NCI-H2107 (cell line): ENCODE measurements around the gene SIK3.
"Not testable (repeated sequence)": the region's sequence is repeated elsewhere in the genome, so short reads cannot be mapped to it uniquely, and the experiment has no call there.

ENCODE experiments used
- DNase-seq: peaks from one replicate; lab custom pipeline; 2025; lab: John Stamatoyannopoulos, UW

Gene SIK3

DNA sequence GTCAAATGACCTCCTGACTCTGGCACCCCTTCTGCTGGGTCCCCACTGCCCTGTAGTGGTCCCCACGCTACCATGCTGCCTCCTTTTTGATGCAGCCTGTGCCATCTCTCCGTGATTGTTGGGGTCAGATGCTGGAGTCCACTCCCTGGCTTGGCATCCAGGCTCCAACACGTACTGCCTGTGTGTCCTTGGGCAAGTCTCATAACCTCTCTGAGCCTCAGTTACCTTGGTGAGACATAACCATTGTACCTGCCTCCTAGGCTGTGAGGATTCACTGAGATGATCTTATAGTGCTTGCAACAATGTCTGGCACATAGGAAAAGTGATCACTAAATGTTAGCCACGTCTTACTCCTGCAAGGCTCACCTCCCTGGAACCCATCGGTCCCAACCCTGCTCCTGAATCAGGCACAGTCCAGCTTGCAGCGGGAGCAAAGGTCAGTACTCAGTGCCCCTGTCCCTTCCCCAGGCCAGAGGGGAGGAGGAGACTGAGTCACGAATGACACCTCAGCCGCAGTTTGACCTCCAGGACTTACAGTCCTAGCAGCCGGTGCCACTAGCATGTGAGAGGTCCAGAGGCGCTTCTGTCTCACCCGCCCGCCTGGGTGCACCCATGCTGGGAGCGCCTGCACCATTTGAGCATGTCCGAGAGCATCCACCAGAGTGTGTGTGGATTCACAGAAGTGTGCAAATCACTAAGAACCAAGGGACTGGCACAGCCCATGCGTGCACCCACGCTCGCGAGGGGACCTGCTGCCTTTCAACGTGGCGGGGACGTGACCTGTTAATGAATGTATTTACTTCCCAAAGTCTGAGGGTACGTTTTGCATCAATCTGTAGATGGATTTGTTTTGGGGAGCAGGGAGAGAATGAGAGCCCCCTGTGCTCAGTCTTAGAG is 272.1 kb downstream of the SIK3 start:
- no peak for DNase-seq

DNA sequence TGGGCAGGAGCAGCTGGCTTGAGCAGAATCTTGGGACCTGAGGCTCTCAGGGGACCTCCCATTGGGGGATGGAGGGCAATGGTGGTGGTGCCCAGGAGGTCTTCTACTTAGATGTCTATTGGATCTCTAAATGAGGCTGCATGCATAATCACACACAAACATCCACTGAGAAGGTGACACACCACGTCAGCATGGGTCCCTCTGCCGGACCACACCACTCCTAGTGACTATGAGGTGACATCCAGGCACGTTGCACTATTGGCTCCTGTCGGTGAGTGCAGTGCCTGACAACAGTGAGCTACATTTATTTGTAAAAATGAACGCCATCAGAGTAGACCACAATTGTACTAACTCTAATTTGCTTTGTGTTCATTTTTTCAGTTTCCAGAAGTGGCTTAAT is 272.8 kb downstream of the SIK3 start:
- no peak for DNase-seq

DNA sequence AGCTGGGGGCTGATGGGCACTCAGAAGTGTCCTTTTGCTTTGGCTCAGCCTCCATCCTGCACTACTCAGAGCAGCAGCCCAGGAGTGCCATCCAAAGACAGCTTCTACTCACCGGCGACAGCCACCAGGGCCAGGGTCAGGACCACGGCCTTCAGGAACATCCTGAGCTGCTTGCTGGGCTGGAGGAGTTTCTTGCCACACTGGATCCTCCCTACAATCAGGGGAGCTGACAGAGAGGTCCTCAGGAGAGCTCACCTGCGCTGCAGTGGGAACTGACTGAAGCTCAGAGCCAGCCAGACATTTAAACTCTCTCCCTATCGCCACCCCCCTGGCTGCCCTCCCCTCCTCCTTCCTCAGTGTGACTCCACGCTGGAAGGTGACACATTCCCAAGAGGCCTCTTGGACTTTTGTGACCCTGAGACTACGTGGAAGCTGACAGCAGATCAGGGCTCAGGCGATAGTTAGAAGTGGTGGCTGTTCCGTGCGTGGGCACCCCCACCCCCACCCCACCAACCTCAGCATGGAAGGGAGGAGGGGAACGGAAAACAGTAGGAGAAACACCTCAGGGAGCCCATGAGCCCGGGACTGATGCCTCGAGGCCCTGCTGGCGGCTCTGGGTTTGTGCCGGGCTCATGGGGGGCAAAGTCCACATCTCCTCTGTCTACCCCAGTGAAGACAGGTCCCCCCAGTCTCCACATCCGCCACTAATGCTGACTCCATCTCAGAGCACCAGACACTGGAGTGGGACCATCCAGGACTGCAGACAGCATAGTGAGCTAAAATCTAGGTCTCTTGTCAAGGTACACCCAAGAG is 275.0 kb downstream of the SIK3 start, which contains the start of gene APOA4:
TSS of gene APOA4 (minus strand) at position 274 of the 813 bp plus-strand sequence. CDS start at position 161, 113 bp downstream.
- DNase-seq: no peak

DNA sequence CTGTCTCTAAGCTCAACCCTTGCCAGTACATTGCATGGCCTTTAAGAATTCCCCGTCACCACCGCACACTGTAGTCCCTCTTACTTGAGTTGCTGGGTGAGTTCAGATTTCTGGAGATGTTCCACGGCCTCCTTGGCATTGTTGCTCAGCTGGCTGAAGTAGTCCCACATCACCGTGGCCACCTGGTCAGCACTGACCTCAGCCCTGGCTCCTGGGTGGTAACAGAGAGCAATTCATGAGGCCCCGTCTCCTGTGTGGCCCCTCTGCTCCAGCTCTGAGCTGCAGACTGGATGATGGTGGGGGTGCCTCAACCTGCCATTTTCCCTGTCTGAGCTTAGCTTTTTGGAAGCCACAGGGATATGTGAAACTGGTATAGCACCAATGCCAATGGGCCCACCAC is 275.7 kb downstream of the SIK3 start:
- DNase-seq: no peak

DNA sequence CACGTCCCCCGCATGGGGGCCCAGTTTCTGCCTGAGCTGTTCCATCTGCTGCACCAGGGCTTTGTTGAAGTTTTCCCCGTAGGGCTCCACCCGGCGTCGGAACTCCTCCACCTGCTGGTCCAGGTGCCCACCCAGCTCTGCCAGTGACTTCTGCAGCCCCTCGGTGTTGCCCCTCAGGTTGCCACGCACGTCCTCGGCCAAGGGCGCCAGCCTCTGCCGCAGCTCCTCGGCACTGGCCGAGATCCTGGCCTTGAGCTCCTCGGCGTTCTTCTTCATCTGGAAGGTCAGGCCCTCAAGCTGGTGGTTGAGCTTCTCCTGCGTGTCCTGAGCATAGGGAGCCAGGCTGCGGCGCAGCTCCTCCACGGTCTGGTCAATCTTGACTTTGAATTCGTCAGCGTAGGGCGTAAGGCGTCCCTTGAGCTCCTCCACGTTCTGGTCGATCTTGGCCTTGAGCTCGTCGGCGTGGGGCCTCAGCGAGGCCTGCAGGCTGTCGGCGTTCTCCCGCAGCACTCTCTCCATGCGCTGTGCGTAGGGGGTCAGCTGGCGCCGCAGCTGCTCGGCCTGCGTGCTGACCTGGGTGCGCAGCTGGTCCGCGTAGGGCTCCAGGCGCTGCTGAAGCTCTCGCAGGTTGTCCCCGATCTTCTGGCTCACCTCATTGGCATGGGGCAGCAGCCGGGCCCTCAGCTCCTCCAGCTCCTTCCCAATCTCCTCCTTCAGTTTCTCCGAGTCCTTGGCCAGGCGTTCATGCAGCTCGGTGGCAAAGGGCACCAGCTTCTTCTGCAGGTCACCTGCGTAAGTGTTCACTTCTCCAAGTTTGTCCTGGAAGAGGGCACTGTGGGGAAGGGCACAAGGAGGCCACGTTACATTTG is 276.9 kb downstream of the SIK3 start:
- no peak for DNase-seq

DNA sequence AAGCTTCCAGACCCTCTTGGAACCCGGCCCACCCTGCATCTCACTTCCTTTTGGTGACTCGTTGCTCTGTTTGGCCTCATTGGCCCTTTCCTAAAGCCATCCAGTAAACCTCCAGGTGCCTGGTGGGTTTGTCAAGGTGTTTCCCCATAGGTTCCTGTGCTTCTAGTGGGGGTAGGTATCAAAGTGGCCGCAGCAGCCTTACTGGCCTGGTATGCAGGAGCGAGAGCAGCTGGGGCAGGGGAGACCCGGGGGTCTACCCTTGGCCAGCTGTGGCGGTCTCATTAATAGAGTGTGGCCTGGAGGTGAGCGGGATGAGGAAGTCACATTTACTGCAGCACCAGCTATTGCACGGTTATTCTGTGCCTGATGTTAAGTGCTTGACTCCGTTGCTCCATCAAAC is 279.2 kb downstream of the SIK3 start:
- no peak for DNase-seq

DNA sequence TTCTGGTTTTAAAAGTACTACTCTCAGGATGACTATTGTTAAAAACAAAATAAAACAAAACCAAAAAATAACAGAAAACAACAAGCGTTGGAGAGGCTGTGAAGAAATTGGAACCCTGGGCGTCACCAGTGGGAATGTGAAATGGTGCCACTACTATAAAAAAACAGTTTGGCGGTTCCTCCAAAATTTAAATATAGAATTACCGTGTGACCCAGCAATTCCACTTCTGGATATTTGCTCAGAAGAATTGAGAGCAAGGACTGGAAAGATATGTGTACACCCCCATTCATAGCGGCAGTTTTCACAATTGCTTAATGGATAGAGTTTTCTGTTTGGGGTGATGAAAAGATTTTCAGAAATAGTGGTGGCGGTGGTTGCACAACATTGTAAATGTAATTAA is 283.7 kb downstream of the SIK3 start:
- DNase-seq: no peak

DNA sequence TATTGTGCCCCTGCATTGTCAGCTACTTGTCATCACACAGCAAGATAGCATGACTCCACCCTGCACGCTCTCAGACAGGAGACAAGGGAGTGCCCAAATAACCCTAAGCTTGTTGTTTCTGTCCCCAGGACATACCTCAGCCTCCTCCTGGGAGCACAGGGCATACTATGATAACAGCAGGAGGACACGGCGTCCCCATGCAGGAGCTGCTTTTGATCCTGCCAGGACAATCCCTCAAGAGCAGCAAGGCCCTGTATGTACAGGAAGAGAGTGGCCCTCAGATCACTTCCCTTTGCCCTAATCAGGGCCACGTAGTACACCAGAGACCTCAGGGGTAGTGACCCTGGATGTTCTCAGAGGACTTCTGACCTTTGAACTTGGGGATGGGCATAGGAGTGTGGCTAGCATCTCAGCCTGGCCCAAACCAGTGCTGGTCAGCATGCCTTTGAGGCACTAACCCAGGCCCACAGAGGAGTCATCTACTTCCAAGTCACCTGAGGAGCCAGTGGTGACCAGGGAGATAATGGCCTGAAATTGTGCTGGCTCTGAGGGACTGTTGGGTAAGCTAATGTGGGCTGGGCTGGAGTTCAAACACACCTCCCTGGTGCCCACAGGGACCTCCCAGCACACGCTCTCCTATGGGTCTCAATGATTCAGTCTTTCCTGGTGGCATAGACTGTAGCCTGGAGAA is 284.3 kb downstream of the SIK3 start:
- DNase-seq: no peak

DNA sequence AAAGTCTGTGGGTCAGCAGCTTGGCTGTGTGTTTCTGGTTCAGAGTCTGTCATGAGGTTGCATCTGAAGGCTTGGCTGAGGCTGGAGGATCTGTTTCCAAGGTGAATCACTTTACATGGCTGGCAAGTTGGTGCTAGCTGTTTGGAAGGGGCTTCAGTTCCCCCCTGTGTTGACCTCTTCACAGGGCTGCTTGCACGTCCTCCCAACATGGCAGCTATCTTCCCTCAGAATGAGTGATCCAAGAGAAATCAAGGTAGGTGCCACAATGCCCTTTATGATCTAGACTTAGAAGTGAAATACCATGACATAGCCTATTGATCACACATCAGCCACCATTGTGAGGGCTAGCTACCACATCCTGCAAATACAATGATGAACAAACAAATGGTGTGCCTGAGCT is 285.1 kb downstream of the SIK3 start:
- no peak for DNase-seq

DNA sequence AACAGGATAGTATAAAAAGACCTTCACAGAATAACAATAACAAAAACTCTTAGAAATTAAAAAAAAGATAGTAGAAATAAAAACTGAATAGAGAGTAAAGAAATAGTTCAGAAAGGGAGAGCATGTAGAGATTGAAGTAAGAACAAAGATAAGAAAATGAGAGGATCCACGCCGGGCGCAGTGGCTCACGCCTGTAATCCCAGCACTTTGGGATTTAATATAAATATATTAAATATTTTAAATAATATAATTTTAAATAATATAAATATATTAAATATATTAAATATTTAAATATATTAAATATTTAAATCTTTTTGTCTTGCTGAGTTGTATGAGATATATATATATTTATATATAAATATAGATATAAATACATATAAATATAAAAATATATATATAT is 286.1 kb downstream of the SIK3 start:
- no peak for DNase-seq

DNA sequence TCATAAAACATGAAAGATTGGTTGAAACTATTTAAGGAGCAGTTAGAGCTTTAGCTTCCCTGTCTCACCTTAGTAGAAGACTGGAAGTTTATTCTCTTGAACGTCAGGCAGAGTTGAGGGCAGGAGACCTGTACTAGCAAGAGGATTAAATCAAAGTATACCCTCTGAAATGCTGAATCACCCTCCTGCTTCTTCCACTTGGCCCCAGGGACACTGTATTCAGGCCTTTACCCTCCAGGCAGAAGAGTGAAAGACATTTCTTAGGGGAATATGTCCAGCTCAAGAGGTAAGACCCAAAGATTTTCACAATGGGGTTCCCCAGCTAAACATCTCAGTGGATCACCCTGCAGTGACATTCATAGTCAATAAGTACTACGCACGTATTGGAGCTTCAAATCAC is 287.0 kb downstream of the SIK3 start:
- DNase-seq: no peak

DNA sequence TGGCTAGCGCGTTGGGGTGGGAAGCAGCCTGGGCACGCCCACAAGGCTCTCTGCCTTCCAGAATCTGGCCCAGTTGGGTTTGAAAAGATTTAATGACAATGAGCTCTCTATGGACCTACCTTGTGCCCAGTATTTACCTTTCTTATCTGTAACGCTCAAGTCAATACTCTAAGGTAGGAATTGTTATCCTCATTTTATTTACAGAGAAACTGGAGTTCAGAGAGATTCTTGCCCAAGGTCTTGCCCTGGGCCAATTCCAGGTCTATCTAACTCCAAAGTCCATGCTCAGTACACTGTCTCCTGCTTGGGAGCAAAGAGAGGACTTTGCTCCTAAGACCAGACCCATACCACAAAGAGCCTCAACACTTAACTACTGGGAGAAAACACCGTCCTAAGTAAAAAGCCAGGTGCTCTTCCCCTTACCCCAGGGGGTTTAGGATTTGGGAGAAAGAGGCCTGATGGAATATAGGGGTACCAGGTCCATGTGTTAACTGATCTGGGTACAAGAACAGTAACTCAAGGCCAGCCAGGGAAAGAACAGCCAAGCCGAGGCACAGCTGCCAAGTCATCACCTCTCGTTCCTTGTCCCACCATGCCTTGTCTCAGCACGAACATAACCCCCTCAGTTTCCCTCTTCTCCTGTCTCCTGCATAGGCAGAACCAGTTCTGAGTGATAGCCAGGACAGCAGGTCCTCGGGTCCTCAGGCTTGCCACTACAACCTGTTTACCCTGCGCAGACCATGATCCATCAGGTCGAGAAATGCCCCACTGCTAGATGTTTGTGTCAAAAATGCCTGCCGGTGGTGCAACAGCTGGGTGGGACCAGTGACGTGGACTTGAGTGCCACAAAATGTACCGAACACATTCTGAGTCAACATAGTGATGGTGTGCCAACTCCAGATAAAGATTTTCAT is 289.7 kb downstream of the SIK3 start:
- DNase-seq: no peak

DNA sequence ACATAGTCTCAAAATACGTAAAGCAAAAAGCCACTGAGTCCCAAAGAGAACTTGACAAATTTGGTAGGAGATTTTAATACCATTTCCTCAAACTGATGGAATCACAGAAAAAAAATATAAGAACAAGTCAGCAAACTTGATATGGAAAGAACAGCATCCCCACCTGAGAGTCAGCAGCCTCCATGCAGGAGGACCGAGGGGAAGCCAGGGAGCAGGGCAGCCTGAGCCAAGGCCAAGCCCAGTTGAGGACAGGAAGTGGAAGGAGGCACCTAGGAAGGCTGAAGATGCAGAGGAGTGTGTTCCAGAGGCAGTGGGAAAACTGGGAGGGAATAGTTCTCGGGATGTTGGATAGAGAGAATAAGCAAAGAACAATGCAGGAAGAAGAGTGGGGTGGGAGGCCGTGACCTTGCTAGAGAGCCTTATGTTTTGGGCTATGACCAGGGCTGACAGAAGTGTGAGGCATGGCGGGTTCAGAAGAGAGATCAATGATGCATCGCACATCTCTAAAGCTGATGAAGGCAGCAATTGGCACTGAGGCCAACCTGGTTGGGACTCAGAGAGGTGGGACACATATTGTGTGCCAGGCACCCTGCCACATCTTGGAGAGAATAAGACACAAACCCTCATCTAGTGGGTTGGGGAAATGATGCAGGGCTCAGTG is 290.5 kb downstream of the SIK3 start:
- DNase-seq: no peak

DNA sequence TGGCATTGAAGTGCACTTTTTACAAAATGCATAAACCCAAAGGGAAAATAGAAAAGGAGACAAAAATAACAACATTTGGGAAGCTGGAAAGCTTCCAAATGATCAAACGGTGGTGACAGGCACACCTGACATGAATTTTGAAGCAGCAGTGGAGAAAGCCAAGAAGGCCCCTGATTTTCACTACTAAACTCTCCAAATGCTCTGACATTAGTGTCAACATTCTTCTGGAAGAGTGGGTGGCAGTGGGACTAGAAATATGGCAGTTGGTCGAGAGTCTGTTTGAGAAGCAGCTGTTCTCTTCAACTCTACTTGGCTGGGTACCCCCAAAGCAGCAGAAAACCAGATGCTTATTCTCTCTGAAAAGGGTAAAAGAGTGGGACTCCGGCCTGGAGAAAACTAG is 294.2 kb downstream of the SIK3 start:
- no peak for DNase-seq

DNA sequence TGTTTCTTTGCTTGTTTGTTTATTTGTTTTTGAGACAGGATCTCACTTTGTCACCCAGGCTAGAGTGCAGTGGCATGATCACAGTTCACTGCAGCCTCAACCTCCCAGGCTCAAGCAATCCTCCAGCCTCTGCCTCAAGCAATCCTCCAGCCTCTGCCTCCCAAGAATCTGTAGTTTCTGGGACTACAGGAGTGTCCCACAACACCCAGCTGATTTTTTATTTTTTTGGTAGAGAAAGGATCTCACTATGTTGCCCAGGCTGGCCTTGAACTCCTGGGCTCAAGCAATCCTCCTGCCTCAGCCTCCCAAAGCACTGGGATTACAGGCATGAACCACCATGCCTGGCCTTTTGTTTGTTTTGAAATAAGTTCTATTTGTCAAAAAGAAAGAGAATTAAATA is 296.6 kb downstream of the SIK3 start:
- not testable (repeated sequence) for DNase-seq

DNA sequence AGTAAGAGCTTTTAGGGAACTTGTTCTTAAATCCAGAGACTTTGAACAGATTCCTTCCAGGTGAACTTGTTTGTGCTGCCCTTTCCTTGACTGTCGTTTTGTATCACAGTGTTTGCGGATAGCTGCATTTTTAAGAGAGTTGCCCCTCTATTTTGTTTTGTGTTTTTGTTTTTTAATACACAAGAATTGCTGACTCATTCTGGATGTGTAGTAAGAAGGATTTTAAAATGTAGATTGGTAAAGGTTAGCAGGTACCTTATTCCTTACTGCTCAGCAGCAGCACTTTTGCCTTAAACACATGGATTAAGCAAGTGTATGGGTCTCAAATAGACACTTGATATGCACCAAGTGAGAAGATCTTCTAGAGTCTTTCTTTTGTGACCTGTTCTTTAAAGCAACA is 297.6 kb downstream of the SIK3 start:
- DNase-seq: no peak

DNA sequence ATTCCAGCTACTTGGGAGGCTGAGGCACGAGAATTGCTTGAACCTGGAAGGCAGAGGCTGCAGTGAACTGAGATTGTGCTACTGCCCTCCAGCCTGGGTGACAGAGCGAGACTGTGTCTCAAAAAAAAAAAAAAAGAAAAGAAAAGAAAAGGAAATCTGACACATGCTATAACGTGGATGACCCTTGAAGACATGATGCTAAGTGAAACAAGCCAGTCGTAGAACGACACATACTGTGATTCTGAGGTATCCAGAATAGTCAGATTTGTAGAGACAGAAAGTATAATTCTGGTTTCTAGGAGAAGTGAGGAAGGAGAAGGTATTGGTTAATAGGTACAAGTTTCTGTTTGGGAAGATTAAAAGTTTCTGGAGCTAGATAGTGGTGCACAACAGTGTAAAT is 299.9 kb downstream of the SIK3 start:
- DNase-seq: no peak

DNA sequence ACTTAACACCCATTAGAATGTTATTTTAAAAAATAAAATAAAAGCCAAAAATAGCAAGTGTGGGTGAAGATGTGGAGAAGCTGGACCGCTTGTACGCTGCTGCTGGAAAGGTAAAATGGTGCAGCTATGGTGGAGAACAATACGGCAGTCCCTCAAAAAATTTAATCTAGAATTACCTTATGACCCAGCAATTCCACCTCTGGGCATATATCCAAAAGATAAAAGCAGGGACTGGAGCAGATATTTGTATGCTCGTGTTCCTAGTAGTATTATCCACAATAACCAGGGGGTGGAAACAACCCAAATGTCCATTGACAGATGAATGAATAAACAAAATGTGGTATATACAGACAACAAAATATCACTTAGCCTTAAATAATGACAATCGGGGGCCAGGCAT is 300.4 kb downstream of the SIK3 start:
- no peak for DNase-seq

DNA sequence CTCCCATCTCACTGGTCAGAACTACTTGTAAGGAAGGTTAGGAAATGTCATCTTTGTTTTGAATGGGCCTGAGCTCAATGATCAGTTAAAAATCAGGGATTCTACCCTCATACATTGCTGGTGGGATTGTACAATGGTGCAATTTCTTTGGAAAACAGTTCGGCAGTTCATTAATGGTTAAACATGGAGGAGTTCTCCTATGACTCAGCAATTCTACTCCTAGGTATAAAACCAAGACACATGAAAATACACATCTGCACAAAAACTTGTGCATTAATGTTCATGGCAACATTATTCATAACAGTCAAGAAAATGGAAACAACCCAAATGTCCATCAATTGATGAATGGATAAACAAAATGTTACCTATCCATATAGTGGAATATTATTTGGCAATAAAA is 301.7 kb downstream of the SIK3 start:
- DNase-seq: no peak

DNA sequence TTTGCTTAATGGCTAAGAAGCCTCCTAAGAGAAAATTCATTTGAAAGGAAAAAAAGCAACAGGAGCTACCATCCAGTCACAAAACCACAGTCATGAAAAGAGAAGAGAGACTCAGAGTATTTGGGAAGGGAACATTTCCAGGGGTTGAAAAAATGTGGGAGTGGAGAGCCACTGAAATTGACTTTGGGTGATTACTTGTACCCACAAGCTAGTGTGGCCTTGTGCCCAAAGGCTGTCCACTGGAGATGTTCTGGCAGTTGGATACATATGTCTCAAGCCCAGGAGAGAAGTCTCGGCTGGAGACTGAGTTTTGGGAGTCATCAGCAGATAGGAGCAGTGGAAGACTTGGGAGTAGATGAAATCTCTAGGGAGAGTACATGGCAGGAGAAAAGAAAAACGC is 303.4 kb downstream of the SIK3 start:
- DNase-seq: no peak
